Activated naive CD4-positive, alpha-beta T cell treated with anti-CD3 and anti-CD28 coated beads, Interleukin-2, amount 50 U/mL, for 16 hours (primary cell): ENCODE measurements around the gene SLAMF7.
"Not testable (repeated sequence)": the region's sequence is repeated elsewhere in the genome, so short reads cannot be mapped to it uniquely, and the experiment has no call there.

ENCODE experiments used
- DNase-seq: peaks from one replicate; pipeline ENCODE4 v3.0.0-alpha.2; 2020

SLAMF7 gene

GRCh38 chr1:160721473-160721872 is 17.6 kb upstream of the SLAMF7 start:
- no peak for DNase-seq

DNA sequence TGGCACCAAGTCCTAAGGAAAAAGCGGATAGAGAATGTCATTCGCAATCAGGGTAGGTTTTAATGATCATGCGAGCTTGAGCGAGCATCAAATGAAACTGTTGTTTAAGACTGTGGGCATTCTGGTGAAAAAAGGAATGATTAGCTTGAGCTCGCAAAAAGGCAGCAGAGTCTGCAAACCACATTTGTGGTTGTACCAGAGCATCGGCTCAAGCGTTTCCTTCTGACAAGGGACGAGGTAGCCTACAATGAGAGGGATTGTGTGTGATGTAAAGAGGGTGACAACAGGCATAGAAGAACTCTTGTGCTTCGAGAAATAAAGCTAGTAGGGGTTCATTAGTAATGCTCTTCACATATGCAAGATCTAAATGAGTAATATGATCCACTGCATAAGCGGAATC is 16.3 kb upstream of the SLAMF7 start:
- DNase-seq: no peak

GRCh38 chr1:160723332-160723731 is 15.7 kb upstream of the SLAMF7 start:
- no peak for DNase-seq

DNA sequence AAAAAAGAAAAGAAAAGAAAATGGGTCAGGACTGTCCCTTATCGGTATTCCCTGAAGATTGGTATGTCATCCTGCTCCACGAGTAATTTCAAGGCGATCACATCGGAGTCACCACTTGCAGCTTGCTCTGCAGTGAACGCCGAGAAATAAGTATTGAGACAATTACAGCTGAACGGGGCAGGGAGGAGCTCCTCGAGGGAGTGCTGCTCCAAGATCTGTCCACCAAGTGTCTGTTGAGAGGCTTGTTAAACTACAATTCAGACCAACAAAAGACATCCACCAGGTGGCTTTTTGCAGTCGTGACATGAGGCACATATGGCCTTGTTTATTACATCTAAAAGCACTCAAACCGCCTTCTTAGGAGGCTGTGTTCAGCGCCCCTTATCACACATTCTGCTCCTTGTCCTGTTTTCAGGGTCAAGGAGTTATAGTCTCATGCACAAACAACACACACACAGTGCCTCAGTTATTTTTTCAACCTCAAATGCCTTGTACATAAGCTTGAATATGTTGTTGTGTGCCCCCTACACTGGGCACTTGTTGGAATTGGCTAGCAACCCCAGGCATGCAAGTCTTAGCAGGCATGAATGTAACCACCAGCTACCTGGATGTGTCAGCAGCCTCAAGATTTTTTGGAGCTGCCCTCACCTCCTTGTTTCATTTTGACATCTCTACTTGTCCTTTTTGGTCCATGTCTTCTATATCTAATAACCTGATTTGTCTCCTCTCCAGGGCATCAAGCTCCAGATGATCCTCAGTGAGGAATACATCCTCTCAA is 14.4 kb upstream of the SLAMF7 start:
- no peak for DNase-seq

- no peak for DNase-seq
Observed at GRCh38 chr1:160726114-160726497, 12.9 kb upstream of the SLAMF7 start.

DNA sequence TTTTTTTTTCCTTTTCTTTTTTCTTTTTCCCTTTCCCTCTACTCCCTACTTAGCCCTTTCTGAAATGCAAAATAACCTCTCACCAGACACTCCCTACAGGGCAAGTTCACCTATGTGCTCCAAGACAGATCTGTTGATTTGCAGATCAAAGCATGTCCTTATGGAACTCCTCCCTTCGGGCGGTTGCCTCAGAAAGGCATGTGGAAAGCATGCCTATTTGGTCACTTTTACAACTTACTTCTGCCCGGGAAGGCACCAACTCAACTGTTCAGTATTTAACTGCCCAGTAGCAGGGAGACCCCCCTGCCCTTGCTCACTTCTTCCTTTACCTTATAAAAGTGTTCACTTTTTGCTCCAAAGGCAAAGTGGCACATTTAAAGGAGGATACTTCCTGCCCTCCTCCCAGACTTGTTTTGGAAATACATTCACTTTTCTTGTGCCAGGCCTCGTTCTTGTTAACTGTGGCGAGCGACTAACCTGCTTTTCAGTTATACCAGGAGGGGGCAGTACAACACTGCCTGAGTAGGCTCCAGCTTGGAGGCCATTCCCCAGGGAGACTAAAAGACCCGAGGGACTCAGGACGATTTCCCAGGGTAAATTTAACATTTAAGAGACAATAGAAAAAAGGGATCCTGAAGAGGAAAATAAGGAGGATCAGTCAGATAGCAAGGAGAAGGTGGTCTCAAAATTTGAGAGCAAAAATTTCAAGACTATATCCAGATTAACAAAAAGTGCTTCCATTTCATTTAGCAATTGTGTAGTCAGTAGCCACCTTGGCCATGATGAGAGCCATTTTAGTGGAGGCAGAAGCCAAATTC is 12.3 kb upstream of the SLAMF7 start:
- peak; percentile 52 for DNase-seq

GRCh38 chr1:160727316-160727640 is 11.8 kb upstream of the SLAMF7 start:
- no peak for DNase-seq

DNA sequence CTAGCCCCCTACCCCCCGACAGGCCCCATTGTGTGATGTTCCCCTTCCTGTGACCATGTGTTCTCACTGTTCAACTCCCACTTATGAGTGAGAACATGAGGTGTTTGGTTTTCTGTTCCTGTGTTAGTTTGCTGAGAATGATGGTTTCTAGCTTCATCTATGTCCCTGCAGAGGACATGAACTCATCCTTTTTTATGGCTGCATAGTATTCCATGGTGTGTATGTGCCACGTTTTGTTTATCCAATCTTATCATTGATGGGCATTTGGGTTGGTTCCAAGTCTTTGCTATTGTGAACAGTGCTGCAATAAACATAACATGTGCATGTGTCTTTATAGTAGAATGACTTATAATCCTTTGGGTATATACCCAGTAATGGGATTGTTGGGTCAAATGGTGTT is 7.5 kb upstream of the SLAMF7 start:
- not testable (repeated sequence) for DNase-seq

GRCh38 chr1:160731990-160732389 is 7.1 kb upstream of the SLAMF7 start:
- DNase-seq: no peak

DNA sequence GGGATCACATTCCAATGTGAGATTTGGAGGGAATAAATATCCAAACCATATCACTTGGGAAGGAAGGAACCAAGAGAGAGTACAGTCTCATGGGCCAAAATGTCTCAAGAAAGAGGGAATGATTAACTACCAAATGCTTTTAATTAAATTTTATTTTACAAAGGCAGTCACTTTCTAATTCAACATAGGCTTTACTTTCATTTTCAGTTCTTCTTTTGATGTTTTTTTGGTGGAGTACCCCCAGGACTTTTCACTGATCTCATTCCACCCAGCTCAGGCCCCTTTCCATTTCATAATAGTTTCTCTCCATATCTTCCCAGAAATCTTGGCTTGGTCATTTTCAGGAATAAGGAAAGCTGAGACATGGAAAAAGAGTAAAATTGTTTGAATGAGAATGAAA is 5.1 kb upstream of the SLAMF7 start:
- no peak for DNase-seq

GRCh38 chr1:160734301-160734700 is 4.7 kb upstream of the SLAMF7 start:
- DNase-seq: no peak

DNA sequence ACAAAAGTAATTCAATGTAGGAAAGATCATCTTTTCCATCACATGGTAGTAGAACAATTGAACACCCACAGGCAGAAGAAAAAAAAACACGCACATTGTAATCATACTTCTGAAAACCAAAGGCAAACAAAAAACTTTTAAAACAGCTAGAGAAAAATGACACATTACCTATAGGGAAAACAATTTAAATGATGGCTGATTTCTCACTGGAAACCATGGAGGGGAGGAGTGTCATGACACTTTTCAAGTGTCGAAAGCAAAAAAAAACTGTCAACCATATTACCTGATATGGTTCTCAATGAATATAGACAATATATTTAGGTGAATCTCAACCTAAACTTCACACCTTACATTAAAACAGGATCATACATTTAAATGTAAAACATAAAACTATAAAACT is 776 bp upstream of the SLAMF7 start:
- no peak for DNase-seq

DNA sequence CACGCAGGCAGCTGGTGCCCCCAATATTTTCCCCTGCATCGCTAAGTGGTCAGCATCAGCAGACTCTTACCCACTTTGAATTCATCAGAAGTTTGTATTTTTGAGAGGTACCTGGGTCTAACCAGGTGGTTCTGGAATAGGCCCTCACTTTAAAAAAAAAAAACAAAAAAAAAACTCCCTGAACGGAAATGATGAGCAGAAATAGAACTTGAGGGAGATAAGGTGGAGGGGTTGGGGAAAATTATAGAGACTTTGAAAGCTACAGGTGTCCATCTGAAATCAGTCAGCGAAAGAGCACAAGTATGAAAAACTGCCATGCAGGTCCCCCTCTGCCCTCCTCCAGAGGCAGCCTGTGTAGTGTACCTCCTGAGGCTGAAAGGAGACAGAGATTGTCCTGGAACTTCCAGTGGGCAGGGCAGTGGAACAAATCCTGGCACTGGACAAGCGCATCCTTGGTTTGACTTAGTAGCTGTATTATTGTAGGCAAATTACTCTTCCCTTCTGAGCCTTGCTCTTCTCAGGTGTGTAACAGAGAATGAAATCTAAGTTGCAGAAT is 1.2 kb downstream of the SLAMF7 start:
- DNase-seq: no peak

DNA sequence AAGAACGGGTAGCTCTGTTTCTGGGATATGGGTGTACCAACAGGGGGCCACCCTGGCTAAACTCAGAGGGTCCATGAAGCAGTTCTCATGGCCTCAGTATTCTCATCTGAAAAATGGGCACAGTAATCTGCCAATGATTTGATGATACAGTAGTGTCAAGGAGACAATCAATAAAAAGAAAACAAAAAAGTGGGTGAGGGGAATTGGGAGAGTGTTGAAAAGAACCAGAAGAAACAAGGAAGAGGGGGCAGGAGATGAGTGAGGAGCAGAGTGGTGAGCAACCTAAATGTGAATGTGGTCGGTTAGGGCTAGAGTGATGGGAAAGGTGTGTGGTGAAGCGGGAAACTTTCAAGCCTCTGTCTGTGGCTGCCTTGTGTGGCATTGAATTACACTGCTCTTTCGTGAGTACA is 2.0 kb downstream of the SLAMF7 start:
- no peak for DNase-seq

- no peak for DNase-seq
Observed at GRCh38 chr1:160741612-160742348, 2.7 kb downstream of the SLAMF7 start.

- no peak for DNase-seq
Observed at GRCh38 chr1:160742428-160743127, 3.5 kb downstream of the SLAMF7 start.

- no peak for DNase-seq
Observed at GRCh38 chr1:160743266-160743665, 4.2 kb downstream of the SLAMF7 start.

DNA sequence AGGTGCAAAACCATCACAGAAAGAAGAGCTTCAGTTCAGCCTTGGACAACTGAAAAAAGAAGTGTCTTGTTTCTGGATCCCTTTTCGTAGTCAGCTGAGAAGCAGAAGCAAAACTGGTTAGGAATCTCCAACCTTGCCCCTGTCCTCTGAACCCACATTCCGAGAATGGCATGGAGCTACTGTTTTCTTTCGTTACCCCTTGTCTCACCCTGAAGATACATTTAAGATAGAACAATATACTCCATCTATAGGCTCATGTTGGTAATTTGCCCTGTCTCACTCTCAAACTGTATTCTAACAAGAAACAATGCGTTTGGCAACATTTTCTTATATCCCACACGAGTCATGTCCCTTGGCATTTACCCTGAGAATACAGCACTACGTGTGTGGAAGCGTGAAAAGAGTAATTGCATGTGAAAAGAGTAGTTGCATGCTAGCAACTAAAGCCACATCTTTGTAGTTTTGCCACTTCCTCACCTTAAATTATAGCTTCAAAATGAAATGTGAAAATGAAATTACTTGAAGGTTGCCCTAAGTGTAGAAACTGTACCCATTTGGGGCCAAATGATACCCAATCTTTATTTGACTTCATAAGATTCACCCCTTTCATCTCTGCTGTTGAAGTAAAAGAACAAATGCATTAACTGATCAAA is 5.3 kb downstream of the SLAMF7 start:
- no peak for DNase-seq

- DNase-seq: no peak
Observed at GRCh38 chr1:160744852-160745520, 5.9 kb downstream of the SLAMF7 start.

- DNase-seq: no peak
Observed at GRCh38 chr1:160745551-160745950, 6.5 kb downstream of the SLAMF7 start.

DNA sequence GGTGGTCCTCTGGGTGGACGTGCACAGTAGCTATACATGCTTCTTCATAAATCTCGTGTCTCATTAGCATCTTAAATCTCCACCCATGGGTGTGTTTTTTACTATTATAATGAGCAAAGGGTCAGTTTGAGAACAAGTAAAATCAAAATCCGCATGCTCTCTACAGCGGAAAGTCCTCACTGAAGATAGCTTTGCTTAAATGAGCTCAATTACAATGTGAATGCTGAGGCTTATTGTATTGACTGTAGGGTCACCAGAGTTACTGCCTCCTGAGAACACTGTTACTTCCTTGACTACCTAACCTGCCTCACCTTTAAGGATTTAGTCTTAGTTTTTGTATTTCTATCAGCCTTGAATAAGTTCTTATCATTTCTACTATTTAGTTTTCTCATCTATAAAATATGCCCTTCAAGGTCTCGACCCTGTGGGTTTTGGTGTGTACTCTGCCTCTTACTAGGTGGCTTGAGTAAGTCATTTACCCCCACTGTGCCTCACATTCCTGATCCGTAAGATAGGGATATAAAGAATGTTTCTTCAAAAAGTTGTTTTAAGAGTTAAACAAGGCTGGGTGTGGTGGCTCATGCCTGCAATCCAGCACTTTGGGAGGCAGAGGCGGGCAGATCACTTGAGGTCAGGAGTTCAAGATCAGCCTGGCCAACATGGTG is 7.9 kb downstream of the SLAMF7 start:
- no peak for DNase-seq
